ENCODE measurements around the gene THRA.
A peak's percentile ranks its signal among the peaks of the same experiment; 100 is the strongest.

THRA gene

DNA sequence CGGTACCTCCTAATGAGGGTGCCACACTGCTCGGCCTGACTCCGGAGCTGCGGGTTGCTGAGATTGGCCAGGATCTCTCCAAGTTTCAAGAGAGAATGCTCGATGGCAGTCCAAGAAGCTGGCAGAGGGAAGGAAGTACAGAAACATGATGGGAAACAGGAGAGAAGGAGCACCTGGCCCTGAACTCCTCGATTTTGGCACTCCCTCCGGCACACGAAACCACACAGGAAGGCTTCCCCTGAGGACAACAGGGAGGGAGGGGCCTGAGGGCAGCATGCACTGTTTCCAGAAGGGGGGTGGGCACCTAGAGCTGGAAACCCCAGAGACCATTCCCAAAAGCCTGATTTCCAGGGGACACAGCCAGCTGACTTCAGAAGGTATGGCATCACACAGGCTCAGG, 29.4 kb upstream of the THRA start:
- TF ChIP-seq, protein P1, sequence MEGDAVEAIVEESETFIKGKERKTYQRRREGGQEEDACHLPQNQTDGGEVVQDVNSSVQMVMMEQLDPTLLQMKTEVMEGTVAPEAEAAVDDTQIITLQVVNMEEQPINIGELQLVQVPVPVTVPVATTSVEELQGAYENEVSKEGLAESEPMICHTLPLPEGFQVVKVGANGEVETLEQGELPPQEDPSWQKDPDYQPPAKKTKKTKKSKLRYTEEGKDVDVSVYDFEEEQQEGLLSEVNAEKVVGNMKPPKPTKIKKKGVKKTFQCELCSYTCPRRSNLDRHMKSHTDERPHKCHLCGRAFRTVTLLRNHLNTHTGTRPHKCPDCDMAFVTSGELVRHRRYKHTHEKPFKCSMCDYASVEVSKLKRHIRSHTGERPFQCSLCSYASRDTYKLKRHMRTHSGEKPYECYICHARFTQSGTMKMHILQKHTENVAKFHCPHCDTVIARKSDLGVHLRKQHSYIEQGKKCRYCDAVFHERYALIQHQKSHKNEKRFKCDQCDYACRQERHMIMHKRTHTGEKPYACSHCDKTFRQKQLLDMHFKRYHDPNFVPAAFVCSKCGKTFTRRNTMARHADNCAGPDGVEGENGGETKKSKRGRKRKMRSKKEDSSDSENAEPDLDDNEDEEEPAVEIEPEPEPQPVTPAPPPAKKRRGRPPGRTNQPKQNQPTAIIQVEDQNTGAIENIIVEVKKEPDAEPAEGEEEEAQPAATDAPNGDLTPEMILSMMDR (IDR thresholded peaks at IDR 0.05), result no peak

DNA sequence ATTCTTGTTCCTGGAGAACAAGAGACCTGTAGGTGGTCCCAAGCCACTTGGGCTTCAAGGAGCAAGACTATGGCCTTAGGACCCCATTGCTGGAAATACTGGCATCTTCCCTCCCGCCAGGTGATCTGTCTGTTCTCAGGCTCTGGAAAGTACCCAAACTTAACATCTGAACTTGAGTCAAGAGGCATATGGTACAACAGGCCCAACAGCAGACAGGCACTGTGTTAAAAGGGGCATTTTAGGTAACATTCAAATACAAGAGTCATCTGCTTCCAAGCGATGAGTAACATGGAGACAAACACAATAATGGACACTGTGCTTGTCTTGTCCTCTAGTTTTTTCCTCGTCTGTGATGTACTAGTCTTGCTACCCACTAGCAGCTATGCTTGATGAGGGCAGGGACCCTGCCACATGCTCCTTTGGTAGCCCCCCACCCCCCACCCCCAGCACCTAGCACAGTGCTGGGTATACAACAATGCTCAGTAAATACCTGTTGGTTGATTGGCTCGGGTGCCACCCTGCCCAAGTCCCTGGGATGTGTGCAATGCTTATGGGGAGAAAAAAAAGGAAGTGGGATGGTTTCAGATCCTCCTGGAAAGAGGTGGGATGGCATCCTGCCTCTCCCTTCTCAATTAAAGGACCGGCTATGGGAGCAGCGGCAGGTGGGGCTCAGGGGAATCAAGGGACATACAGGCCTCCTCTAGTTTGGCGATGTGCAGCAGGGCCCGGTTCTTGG, 28.2 kb upstream of the THRA start:
- TF ChIP-seq, protein P1 (IDR thresholded peaks at IDR 0.05), result no peak

DNA sequence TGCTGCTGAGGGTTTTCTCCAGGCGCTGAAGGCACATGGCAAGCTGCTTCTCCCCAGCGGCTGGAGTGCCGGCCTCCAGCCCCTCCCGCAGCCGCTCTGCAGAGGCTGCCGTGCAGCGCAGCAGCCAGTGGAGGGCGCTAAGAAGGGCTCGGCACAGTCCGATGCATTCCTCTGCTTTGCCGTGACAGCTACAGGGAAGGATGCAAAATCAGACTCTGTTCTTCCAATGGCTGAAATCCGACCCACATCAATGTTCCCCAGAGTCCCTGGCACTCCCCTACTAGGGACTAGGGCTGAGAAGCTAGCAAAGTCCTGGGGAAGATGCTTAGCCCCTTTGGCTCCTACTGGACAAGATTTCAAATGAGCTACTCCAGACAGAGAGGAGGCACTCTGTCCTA, 27.6 kb upstream of the THRA start:
- TF ChIP-seq, protein P1 (IDR thresholded peaks at IDR 0.05), result peak; percentile 33; the same call in 1 of the 2 replicates

DNA sequence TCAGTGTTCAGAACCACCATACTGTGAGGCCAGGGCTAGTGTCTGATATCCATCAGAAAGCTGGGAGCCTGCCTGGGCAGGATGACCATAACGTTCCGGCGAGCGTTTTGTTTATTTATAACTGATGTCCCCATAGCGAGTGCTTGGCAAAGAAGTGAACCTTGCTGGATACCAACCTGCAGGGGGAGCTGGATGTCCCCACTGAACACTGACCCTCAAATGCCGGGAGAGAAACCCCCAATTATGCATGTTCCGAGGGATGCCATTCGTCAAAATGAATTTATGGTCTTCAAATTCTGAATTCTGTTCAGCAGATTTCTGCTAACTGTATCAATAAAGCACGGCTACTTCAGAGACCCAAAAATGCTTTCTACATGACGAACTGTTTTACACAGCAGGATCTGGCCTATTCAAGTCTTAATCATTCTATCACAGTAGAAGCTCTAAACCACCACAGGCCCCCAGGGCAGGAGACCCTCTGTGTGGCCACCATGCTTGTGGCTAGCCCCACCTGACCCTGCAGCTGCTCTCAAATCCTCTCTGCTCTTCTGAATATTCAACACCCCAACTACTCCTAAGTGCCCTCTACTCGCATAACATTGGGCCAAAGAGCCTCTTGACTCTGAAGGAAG, 23.8 kb upstream of the THRA start:
- TF ChIP-seq, protein P1 (IDR thresholded peaks at IDR 0.05), result peak; percentile 59

DNA sequence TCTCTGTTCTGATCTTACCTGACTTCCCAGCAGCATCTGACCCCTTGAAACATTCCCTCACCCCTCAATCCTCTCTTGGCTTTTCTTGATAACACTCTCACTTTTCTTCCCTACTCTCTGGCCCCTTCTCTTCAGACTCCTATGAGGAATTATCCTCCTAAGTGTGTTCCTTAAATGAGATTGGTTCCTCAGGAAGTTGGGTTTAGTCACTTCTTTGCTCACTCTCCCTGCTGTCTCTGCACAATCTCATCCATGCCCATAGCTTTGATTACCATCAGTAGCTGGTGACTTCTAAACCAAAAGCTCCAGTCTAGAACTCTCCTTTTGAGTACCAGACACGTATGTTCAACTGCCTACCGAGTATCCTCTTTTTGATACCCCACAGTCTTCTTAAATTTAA, 21.6 kb upstream of the THRA start:
- TF ChIP-seq, protein P1 (IDR thresholded peaks at IDR 0.05), result no peak

DNA sequence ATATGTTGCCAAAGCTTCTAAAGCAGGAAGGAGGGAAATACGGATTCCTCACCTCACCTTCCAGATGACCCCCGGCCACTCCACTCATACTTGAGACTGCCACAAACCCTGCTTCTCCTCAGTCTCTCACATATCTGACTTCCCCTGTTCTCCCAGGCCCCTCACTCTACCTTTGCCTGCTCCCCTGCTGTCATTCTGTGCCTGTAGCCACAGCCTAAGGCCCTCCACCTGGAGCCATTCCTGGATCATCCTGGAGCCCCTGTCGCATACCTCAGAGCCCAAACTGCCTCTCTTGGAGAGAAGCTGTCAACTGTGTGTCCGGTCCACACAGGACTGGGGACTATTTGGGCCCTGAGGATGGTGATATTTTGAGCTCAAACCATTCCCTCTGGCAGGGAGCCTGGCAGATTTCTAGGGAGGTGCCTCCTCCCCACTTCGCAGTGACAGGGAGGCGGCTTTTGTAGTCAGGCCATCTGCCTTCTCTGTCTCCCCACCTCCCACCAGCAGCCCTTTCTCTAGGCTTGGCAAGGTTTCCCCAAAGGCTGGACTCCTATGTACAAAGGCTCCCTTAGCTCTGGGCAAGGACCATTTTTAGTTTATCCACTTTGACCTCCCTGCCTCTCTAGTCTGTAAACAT, 6.3 kb upstream of the THRA start:
- TF ChIP-seq, protein P1 (IDR thresholded peaks at IDR 0.05), result no peak

DNA sequence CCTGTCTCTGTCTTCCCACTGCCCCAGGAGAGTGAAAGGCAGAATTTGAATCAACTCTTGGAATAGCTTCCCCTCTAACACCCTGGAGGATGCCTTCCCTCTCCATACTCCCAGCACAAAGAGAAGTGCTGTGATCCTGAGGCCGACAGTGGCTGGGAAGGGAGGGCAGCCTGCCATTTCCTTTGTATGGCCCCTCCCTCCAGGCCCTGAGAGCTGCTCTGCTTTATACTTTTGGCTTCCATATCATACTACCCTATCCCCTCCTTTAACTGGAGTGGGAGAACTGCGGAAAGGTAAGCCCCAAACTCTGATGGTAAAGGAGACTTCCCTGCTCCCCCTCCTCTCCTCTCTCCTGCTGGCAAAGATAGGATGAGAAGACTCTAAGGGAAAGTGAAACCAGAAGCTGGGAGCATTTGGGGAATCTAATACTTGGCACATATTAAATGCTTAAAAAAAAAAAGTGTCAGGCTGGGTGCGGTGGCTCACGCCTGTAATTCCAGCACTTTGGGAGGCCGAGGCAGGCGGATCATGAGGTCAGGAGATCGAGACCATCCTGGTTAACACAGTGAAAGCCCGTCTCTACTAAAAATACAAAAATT, 4.5 kb upstream of the THRA start:
- TF ChIP-seq, protein P1 (IDR thresholded peaks at IDR 0.05), result no peak
